Endothelial cell of umbilical vein (primary cell): ENCODE results near the gene KCNIP1. TPM values are rescaled to one million over a fixed set of nuclear protein-coding genes. Genes with fewer than 3 reads are reported as not detected.

ENCODE experiments used
- BruUV-seq: library from RNA; stranded (reverse); fragments of 400-500 nt; replicated peaks from 2 replicates; lab custom pipeline; 2021; lab: Mats Ljungman, UMichigan
- CTCF ChIA-PET: fragments of 300-600, 350-600 bp; sonication (Branson Sonifier 250); formaldehyde crosslinking; loops from one replicate; lab custom pipeline; 2021; ENCODE audit warnings: antibody characterized with exemption, inconsistent platforms; lab: Charles Lee
- POLR2A ChIA-PET: fragments of 300-600, 350-600 bp; sonication (Branson Sonifier 250); formaldehyde crosslinking; loops from one replicate; lab custom pipeline; 2021; ENCODE audit warnings: antibody characterized with exemption, inconsistent platforms; lab: Charles Lee
- DNase-seq: peaks from one replicate; pipeline ENCODE4 v3.0.0-alpha.2; 2011; ENCODE audit warnings: low read depth, low spot score
- FAIRE-seq: peaks from 2 replicates; lab custom pipeline; 2011; peaks lifted over from hg19 to GRCh38; lab: Jason Lieb, UNC
- H2AFZ ChIP-seq: 2 replicates; pipeline ENCODE4 v1.6.0; 2012; ENCODE audit warnings: low read depth, low read length, control low read depth, inconsistent platforms
- H3K27ac ChIP-seq: 2 replicates; pipeline ENCODE4 v1.5.1; 2011; ENCODE audit warnings: low read depth, mild to moderate bottlenecking, control low read depth, low read length, moderate library complexity; ENCODE audit not compliant: insufficient read depth
- H3K27me3 ChIP-seq, 2 experiments: 2 replicates each; pipeline versions ENCODE4 v1.6.0 to v1.6.1; 2011; ENCODE audit warnings: low read length in 2 of 2, mixed read lengths in 1 of 2; ENCODE audit not compliant: control insufficient read depth in 2 of 2, insufficient read depth in 2 of 2
- H3K36me3 ChIP-seq, 2 experiments: 2 replicates in 1 of 2; 3 replicates in 1 of 2; pipeline ENCODE4 v1.5.1; 2011; ENCODE audit warnings: low read length in 2 of 2, mild to moderate bottlenecking in 1 of 2, moderate library complexity in 1 of 2; ENCODE audit not compliant: control insufficient read depth in 2 of 2, insufficient read depth in 2 of 2; ENCODE audit errors: extremely low read depth in 1 of 2
- H3K4me1 ChIP-seq: 3 replicates; pipeline ENCODE4 v1.5.1; 2011; ENCODE audit warnings: mild to moderate bottlenecking, low read length; ENCODE audit not compliant: control insufficient read depth, insufficient read depth; ENCODE audit errors: extremely low read depth
- H3K4me2 ChIP-seq: 2 replicates; pipeline ENCODE4 v1.6.1; 2011; ENCODE audit warnings: low read length, control low read depth, mixed read lengths; ENCODE audit not compliant: insufficient read depth
- H3K4me3 ChIP-seq, 3 experiments: fragments of 200-600 bp in 1 of 3; sonication (generic), shearing (Covaris generic) in 1 of 3; replicated peaks in 1 of 3; 2 replicates each; pipeline ENCODE4 v1.5.1; 2011 to 2016; ENCODE audit warnings: control low read depth in 3 of 3, low read length in 3 of 3, mild to moderate bottlenecking in 2 of 3, inconsistent platforms in 1 of 3, low read depth in 1 of 3, moderate library complexity in 1 of 3; ENCODE audit not compliant: insufficient read depth in 1 of 3
- H3K79me2 ChIP-seq: 2 replicates; pipeline ENCODE4 v1.6.0; 2012; ENCODE audit warnings: low read length, inconsistent platforms; ENCODE audit not compliant: control insufficient read depth, insufficient read depth
- H3K9ac ChIP-seq: replicated peaks from 2 replicates; pipeline ENCODE3; 2011; ENCODE audit warnings: low read length, control low read depth; ENCODE audit not compliant: insufficient read depth; ENCODE audit errors: extremely low read depth
- H3K9me1 ChIP-seq: replicated peaks from 3 replicates; pipeline ENCODE4 v1.6.0; 2011; ENCODE audit warnings: mild to moderate bottlenecking, low read length; ENCODE audit not compliant: control insufficient read depth, insufficient read depth; ENCODE audit errors: extremely low read depth
- H3K9me3 ChIP-seq: replicated peaks from 2 replicates; pipeline ENCODE4 v1.5.1; 2012; ENCODE audit warnings: low read length, inconsistent platforms; ENCODE audit not compliant: control insufficient read depth, insufficient read depth
- H4K20me1 ChIP-seq: replicated peaks from 2 replicates; pipeline ENCODE3; 2011; ENCODE audit warnings: mild to moderate bottlenecking, low read length; ENCODE audit not compliant: control insufficient read depth, insufficient read depth; ENCODE audit errors: extremely low read depth
- CTCF ChIP-seq, 2 donors: IDR thresholded peaks; 1 replicate in 1 of 2; 2 replicates in 1 of 2; pipeline ENCODE4 v1.5.1; 2011; ENCODE audit warnings: low read length in 2 of 2, mild to moderate bottlenecking in 2 of 2, moderate library complexity in 2 of 2, control low read depth in 1 of 2, inconsistent platforms in 1 of 2, low read depth in 1 of 2; ENCODE audit not compliant: insufficient read depth in 1 of 2; ENCODE audit errors: extremely low read depth in 1 of 2
- EZH2 ChIP-seq: IDR thresholded peaks from 2 replicates; pipeline ENCODE4 v1.6.1; 2012; ENCODE audit warnings: borderline replicate concordance, low read depth, mild to moderate bottlenecking, moderate library complexity, low read length, inconsistent platforms; ENCODE audit not compliant: severe bottlenecking
- FOS ChIP-seq: IDR thresholded peaks from 2 replicates; pipeline ENCODE4 v1.6.1; 2011; ENCODE audit warnings: mild to moderate bottlenecking, low read length, moderate library complexity, borderline replicate concordance; ENCODE audit not compliant: insufficient read depth
- GATA2 ChIP-seq: IDR thresholded peaks from 2 replicates; pipeline ENCODE4 v1.7.0; 2011; ENCODE audit warnings: low read depth, mild to moderate bottlenecking, moderate library complexity, mixed read lengths, low read length; ENCODE audit not compliant: insufficient read length, insufficient read depth
- JUN ChIP-seq: IDR thresholded peaks from 2 replicates; pipeline ENCODE4 v1.6.1; 2011; ENCODE audit warnings: borderline replicate concordance, low read depth; ENCODE audit not compliant: insufficient read length, insufficient read depth
- MAX ChIP-seq: IDR thresholded peaks from 2 replicates; pipeline ENCODE4 v1.6.1; 2011; ENCODE audit not compliant: insufficient read depth, insufficient read length
- MYC ChIP-seq: IDR thresholded peaks from one replicate; pipeline ENCODE4 v1.6.1; 2011; ENCODE audit warnings: mild to moderate bottlenecking, low read depth, low read length
- POLR2A ChIP-seq: IDR thresholded peaks from 2 replicates; pipeline ENCODE4 v1.6.1; 2012; ENCODE audit warnings: low read depth, mild to moderate bottlenecking, control low read depth, low read length
- POLR2AphosphoS5 ChIP-seq: IDR thresholded peaks from 2 replicates; pipeline ENCODE4 v1.6.1; 2012; ENCODE audit warnings: low read depth, mild to moderate bottlenecking, control low read depth, low read length, moderate library complexity; ENCODE audit not compliant: insufficient read depth
- dilution Hi-C: fragments of 300-500 bp; cut with MboI; formaldehyde crosslinking; loops from one replicate; pipeline ENCODE4 v1.15.0; 2019; ENCODE audit warnings: low sequenced_read_pairs; ENCODE audit not compliant: extremely low pct_ligation_motif_present
- intact Hi-C: fragments of 100-400 bp; cut with micrococcal nuclease; formaldehyde crosslinking; loops from one replicate; pipeline ENCODE4 v1.10.0; 2022
- polyA plus RNA-seq, 4 experiments: library from polyadenylated mRNA; depleted of rRNA in 3 of 4; stranded (reverse) in 3 of 4; unstranded in 1 of 4; fragments of >200 nt; gene quantifications; 2 replicates each; pipeline versions ENCODE4 v1.2.1 to v1.2.3, GENCODE V29; 2011 to 2012; ENCODE audit warnings: missing spikeins in 1 of 4
- total RNA-seq: library from RNA; stranded (reverse); gene quantifications from 2 replicates; pipeline ENCODE4 v1.2.3, GENCODE V29; 2021

The KCNIP1 gene
- total and polyA plus RNA-seq, 2 donors (not counting 3 experiments of a cell fraction or from before 2014, with no cell fraction given) = 0.15 TPM; not detected in 1

GRCh38 chr5:170498811-170499351, 4.9 kb upstream of the KCNIP1 start:
- Histone ChIP-seq H3K9me3 (no peaks in the 10 kb centered on the region), H3K27me3 (peaks cover 7 to 13% of the 10 kb centered on the region in 2 experiments), H3K9me1 (no peaks in the 10 kb centered on the region), H3K27ac (no peak overlapping the region), H4K20me1 (no peaks in the 10 kb centered on the region), H3K4me1 (no peaks in the 10 kb centered on the region), H3K79me2 (no peaks in the 10 kb centered on the region), H3K9ac (no peak overlapping the region), H3K4me2 (no peak overlapping the region), H2AFZ (no peak overlapping the region), H3K4me3 (no peak overlapping the region), H3K36me3 (no peaks in the 10 kb centered on the region)
- dilution Hi-C loops = no loop called here
- intact Hi-C loops = loop anchor here (10.0 kb wide), 1 partner anchor 274 kb away; no protein-coding TSS in a partner anchor
- TF ChIP-seq EZH2 (no peak), POLR2A (no peak), CTCF (IDR thresholded peaks at IDR 0.05; ENCODE audit: extremely low read depth in 1 of 2, insufficient read depth in 1 of 2, low read depth in 1 of 2, low read length in 2 of 2) (no peak), POLR2AphosphoS5 (no peak), GATA2 (no peak), JUN (no peak), FOS (no peak), MAX (no peak), MYC (no peak)
- no peak for FAIRE-seq
- BruUV-seq = no TSS peak
- CTCF ChIA-PET = no interaction called here
- POLR2A ChIA-PET = no interaction called here
- DNase-seq = no peak
